ENCODE measurements around the gene INHBB.
"Not testable (repeated sequence)": the region's sequence is repeated elsewhere in the genome, so short reads cannot be mapped to it uniquely, and the experiment has no call there.

INHBB gene

GRCh38 chr2:120317180-120317533, 28.8 kb upstream of the INHBB start:
- no peak for TF ChIP-seq CTCF (IDR thresholded peaks at IDR 0.05; ENCODE audit: unreplicated experiment in 3 of 3)
- Mint-ChIP-seq H3K9me3 (no peaks in the 10 kb centered on the region), H3K4me3 (no peak overlapping the region), H3K27me3 (ENCODE audit: low read depth) (peaks cover 49% of the 10 kb centered on the region), H3K4me1 (peaks cover 45% of the 10 kb centered on the region), H3K27ac (no peak overlapping the region), H3K36me3 (ENCODE audit: low read depth) (no peaks in the 10 kb centered on the region)

GRCh38 chr2:120317916-120318315, 28.0 kb upstream of the INHBB start:
- no peak for TF ChIP-seq CTCF (IDR thresholded peaks at IDR 0.05; ENCODE audit: unreplicated experiment in 3 of 3)
- Mint-ChIP-seq H3K9me3 (no peaks in the 10 kb centered on the region), H3K4me3 (no peak overlapping the region), H3K4me1 (peaks cover 43% of the 10 kb centered on the region), H3K36me3 (ENCODE audit: low read depth) (no peaks in the 10 kb centered on the region), H3K27ac (peak overlapping the region in 1 of 3 experiments; percentile 68), H3K27me3 (ENCODE audit: low read depth) (peaks cover 48% of the 10 kb centered on the region)

- Mint-ChIP-seq H3K4me3 (peak overlapping the region in 2 of 3 experiments; percentile 40 to 41), H3K36me3 (ENCODE audit: low read depth) (no peaks in the 10 kb centered on the region), H3K4me1 (peaks cover 40% of the 10 kb centered on the region), H3K9me3 (no peaks in the 10 kb centered on the region), H3K27ac (peak overlapping the region in 2 of 3 experiments; percentile 68 to 71), H3K27me3 (ENCODE audit: low read depth) (peaks cover 45% of the 10 kb centered on the region)
- no peak for TF ChIP-seq CTCF (IDR thresholded peaks at IDR 0.05; ENCODE audit: unreplicated experiment in 3 of 3)
These were observed 27.3 kb upstream of the INHBB start for GRCh38 chr2:120318626-120319025.

- no peak for TF ChIP-seq CTCF (IDR thresholded peaks at IDR 0.05; ENCODE audit: unreplicated experiment in 3 of 3)
- Mint-ChIP-seq H3K4me1 (peaks cover 37% of the 10 kb centered on the region), H3K4me3 (peak overlapping the region in 2 of 3 experiments; percentile 40 to 41), H3K27me3 (ENCODE audit: low read depth) (peaks cover 45% of the 10 kb centered on the region), H3K9me3 (no peaks in the 10 kb centered on the region), H3K36me3 (ENCODE audit: low read depth) (no peaks in the 10 kb centered on the region), H3K27ac (peak overlapping the region in 2 of 3 experiments; percentile 68 to 71)
These were observed 26.8 kb upstream of the INHBB start for GRCh38 chr2:120319123-120319522.

- Mint-ChIP-seq H3K4me1 (peaks cover 32% of the 10 kb centered on the region), H3K36me3 (ENCODE audit: low read depth) (no peaks in the 10 kb centered on the region), H3K4me3 (no peak overlapping the region), H3K27ac (no peak overlapping the region), H3K9me3 (no peaks in the 10 kb centered on the region), H3K27me3 (ENCODE audit: low read depth) (peaks cover 44% of the 10 kb centered on the region)
- TF ChIP-seq CTCF (IDR thresholded peaks at IDR 0.05; ENCODE audit: unreplicated experiment in 3 of 3) = no peak
These were observed 26.1 kb upstream of the INHBB start for GRCh38 chr2:120319686-120320317.

GRCh38 chr2:120320318-120320851, 25.6 kb upstream of the INHBB start:
- H3K36me3 Mint-ChIP-seq (ENCODE audit: low read depth) = no peaks in the 10 kb centered on the region
- H3K9me3 Mint-ChIP-seq = no peaks in the 10 kb centered on the region
- TF ChIP-seq CTCF (IDR thresholded peaks at IDR 0.05; ENCODE audit: unreplicated experiment in 3 of 3) = no peak
- H3K27me3 Mint-ChIP-seq (ENCODE audit: low read depth) = peaks cover 42% of the 10 kb centered on the region
- peaks cover 28% of the 10 kb centered on the region for H3K4me1 Mint-ChIP-seq
- H3K4me3 Mint-ChIP-seq = peak overlapping the region in 1 of 3 experiments; percentile 9
- H3K27ac Mint-ChIP-seq = peak overlapping the region in 2 of 3 experiments; percentile 27 to 66

- Mint-ChIP-seq H3K27ac (peak overlapping the region in 2 of 3 experiments; percentile 27 to 66), H3K4me1 (peaks cover 28% of the 10 kb centered on the region), H3K27me3 (ENCODE audit: low read depth) (peaks cover 44% of the 10 kb centered on the region)
- not testable (repeated sequence) for H3K9me3 Mint-ChIP-seq; H3K4me3 Mint-ChIP-seq; H3K36me3 Mint-ChIP-seq (ENCODE audit: low read depth)
These were observed 24.9 kb upstream of the INHBB start for GRCh38 chr2:120320887-120321556.
